HFFc6 (cell line): ENCODE measurements around the gene RAB5A. TPM values are rescaled to one million over a fixed set of nuclear protein-coding genes. Genes with fewer than 3 reads are reported as not detected.
A peak's percentile ranks its signal among the peaks of the same experiment; 100 is the strongest.

ENCODE experiments used
- DNase-seq: peaks from one replicate; pipeline ENCODE4 v3.0.0-alpha.2; 2018
- H3K27ac Mint-ChIP-seq: 2 replicates; pipeline ENCODE4 v1.8.0; 2020; ENCODE audit warnings: mild to moderate bottlenecking, mixed read lengths
- H3K27me3 Mint-ChIP-seq: 2 replicates; pipeline ENCODE4 v1.8.0; 2021; ENCODE audit warnings: mild to moderate bottlenecking, moderate library complexity, mixed read lengths; ENCODE audit not compliant: insufficient read depth
- H3K36me3 Mint-ChIP-seq: 2 replicates; pipeline ENCODE4 v1.8.0; 2021; ENCODE audit warnings: low read depth, mixed read lengths
- H3K4me1 Mint-ChIP-seq: 2 replicates; pipeline ENCODE4 v1.8.0; 2020; ENCODE audit warnings: low read depth, mixed read lengths
- H3K4me3 Mint-ChIP-seq: 2 replicates; pipeline ENCODE4 v1.8.0; 2020; ENCODE audit warnings: mild to moderate bottlenecking, moderate library complexity, mixed read lengths
- H3K9me3 Mint-ChIP-seq: 2 replicates; pipeline ENCODE4 v1.8.0; 2020; ENCODE audit warnings: mild to moderate bottlenecking, mixed read lengths
- total RNA-seq, 6 experiments: library from RNA; stranded (reverse); fragmentation: NEBNext Ultra II Directional; extraction: Animal tissue kit (Norgen Biotek cat#: 25700); gene quantifications; 2 replicates in 1 of 6; 3 replicates in 5 of 6; pipeline ENCODE4 v1.2.3, GENCODE V29; 2021
- TF ChIP-seq, protein P1 (sequence below): fragments of 200-600 bp; sonication (generic); IDR thresholded peaks from 2 replicates; pipeline ENCODE4 v1.5.0; 2021; ENCODE audit warnings: antibody characterized with exemption, mild to moderate bottlenecking

Gene RAB5A
- total RNA-seq, 6 experiments from 2014 or later = 56.7 to 71.1 (median 66.0) TPM

DNA sequence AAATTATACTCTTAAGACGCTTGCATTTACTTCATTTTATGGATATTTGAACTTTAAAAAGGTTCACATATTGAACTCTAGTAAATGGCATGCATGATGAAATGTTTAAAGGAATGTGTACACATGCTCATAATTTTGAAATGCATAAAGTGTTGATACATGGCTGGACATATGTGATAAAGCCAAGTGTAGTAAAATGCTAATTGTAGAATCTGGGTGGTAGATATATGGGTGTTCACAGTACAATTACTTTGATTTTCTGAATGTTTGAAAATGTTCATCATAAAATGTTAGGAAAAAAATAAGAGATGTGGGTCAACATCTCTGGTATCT is 8.6 kb upstream of the RAB5A start:
- no peak overlapping the region for H3K27ac Mint-ChIP-seq
- H3K4me3 Mint-ChIP-seq = no peak overlapping the region
- DNase-seq = no peak
- TF ChIP-seq, protein P1, sequence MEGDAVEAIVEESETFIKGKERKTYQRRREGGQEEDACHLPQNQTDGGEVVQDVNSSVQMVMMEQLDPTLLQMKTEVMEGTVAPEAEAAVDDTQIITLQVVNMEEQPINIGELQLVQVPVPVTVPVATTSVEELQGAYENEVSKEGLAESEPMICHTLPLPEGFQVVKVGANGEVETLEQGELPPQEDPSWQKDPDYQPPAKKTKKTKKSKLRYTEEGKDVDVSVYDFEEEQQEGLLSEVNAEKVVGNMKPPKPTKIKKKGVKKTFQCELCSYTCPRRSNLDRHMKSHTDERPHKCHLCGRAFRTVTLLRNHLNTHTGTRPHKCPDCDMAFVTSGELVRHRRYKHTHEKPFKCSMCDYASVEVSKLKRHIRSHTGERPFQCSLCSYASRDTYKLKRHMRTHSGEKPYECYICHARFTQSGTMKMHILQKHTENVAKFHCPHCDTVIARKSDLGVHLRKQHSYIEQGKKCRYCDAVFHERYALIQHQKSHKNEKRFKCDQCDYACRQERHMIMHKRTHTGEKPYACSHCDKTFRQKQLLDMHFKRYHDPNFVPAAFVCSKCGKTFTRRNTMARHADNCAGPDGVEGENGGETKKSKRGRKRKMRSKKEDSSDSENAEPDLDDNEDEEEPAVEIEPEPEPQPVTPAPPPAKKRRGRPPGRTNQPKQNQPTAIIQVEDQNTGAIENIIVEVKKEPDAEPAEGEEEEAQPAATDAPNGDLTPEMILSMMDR = no peak
- H3K36me3 Mint-ChIP-seq = no peaks in the 10 kb centered on the region
- peaks cover 16% of the 10 kb centered on the region for H3K4me1 Mint-ChIP-seq
- H3K9me3 Mint-ChIP-seq = no peaks in the 10 kb centered on the region
- peaks cover 7% of the 10 kb centered on the region for H3K27me3 Mint-ChIP-seq

DNA sequence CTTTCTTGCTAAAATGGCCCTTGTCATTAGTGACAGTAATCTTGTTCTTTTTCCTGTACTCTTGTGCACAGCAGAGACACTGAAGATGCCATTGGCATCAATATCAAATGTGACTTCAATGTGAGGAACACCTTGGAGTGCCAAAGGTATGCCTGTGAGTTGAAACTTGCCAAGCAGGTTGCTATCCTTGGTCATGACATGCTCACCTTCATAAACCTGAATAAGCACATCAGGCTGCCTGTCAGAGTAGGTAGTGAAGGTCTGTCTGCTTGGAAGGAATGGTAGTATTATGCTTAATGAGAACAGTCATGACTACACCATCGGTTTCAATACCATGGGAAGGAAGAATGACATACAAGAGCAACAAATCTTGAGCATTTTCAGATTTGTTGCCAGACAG is 6.3 kb upstream of the RAB5A start:
- Mint-ChIP-seq H3K36me3 (no peaks in the 10 kb centered on the region), H3K27me3 (no peaks in the 10 kb centered on the region; the same call in 1 of the 2 replicates), H3K4me1 (peaks cover 15% of the 10 kb centered on the region), H3K9me3 (no peaks in the 10 kb centered on the region), H3K27ac (no peak overlapping the region), H3K4me3 (no peak overlapping the region)
- DNase-seq = no peak
- TF ChIP-seq, protein P1 = no peak

DNA sequence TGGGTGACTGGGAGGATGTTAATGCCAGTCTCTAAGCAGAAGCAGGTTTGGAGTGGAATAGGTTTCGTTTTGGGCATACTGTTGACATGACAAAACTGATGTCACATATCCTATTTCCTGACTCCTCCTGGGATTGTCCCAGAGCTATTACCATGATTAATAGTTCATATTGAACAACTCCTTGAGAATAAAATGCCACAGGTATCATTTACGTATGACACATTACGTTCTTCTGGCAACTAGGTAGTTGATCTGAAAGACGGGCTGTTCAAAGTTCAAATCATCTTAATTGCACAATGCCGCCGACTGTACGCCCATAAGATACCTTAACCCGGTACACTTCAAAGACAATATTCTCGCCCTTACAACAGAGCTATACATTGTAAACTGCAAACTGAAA is 1.4 kb upstream of the RAB5A start:
- Mint-ChIP-seq H3K9me3 (no peaks in the 10 kb centered on the region), H3K27me3 (no peaks in the 10 kb centered on the region; the same call in none of the 2 replicates), H3K36me3 (peaks cover 8% of the 10 kb centered on the region), H3K4me3 (no peak overlapping the region; the same call in 1 of the 2 replicates), H3K27ac (peak overlapping the region; percentile 40; the same call in 1 of the 2 replicates), H3K4me1 (peaks cover 31% of the 10 kb centered on the region)
- TF ChIP-seq, protein P1 = no peak
- DNase-seq = no peak

DNA sequence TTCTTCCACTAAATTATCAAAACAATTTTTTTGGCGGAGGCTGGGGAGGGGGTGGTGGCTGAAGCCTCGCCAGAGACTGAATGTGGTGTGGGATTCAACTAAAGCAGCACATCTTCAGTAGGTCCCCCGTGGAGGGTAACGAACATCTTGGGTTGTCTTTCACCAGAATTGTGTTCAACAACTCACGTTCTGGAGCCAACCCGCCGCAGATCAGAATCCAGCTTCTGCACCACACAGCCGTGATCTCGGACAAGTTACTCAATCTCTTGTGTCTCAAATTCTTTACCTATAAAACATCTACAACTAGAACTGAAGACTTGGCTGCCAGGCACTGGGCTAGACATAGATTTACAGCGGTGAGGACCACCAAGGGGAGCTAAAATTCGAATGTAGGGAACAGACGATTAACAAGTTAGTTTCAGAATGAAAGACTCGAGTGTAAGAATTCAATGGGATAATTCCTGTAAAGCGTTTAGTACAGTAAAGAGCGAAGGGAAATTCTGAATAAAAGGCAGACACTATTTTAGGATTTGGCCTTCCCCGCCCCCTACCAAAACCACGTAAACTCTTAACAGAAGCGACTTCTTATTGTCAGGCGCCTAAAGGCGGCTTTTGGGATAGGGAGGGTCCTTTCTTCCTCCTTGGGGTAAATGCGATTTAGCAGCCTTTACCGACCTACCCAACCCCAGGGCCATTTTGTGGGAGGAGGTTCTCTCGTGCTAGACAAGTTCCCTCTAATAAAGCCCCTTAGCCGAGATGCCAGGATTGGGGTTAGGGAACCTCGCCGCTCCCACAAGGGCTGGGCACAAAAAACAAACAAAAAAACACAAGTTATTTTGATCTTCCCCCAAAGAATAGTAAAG is 697 bp upstream of the RAB5A start:
- no peaks in the 10 kb centered on the region for H3K9me3 Mint-ChIP-seq
- TF ChIP-seq, protein P1 = no peak

DNA sequence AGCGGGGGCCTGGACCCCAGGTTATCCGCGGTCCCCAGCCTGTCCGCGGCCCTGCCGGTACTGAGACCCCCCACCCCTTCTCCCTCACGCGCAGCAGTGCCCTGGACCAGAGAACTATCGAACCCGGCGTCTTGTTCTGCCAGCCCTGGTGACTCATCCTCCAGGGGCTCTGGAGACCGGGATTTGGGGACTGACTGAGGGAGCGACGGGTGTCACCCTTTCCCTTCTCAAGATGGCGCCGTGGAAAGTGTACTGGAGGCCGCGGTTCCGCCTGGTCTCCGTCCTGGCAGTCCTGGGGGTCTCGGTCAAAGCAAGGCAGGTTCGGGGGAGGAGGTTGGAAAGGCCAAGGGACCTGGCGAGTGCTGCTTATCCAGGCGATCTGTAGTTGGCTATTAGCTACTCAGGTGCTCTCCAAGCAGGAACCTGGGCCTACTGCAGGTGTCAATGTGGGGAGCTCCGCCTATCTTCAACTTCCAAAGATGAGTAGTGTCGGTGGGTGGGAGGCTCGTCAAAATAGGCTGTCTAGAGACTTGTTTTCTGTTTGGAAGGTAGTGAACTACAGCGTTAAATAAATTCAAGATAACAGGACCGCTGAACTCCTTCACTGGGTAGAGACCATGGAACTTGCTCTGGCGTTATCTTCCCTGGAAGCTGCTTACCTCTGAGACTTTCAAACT is 790 bp downstream of the RAB5A start:
- H3K36me3 Mint-ChIP-seq = peaks cover 14% of the 10 kb centered on the region

More for the DNA sequence above, 697 bp upstream of the RAB5A start:
- peak; percentile 3 for DNase-seq
- Mint-ChIP-seq H3K4me3 (peak overlapping the region; percentile 98), H3K27ac (peak overlapping the region; percentile 99), H3K4me1 (peaks cover 37% of the 10 kb centered on the region), H3K36me3 (peaks cover 8% of the 10 kb centered on the region), H3K27me3 (no peaks in the 10 kb centered on the region; the same call in none of the 2 replicates)

More for the DNA sequence above, 790 bp downstream of the RAB5A start:
- Mint-ChIP-seq H3K4me1 (peaks cover 42% of the 10 kb centered on the region), H3K9me3 (no peaks in the 10 kb centered on the region), H3K4me3 (peak overlapping the region; percentile 98), H3K27me3 (no peaks in the 10 kb centered on the region; the same call in none of the 2 replicates), H3K27ac (peak overlapping the region; percentile 99)
- peak; percentile 28 for DNase-seq
- TF ChIP-seq, protein P1 = no peak
